ENCODE data around the gene SLC47A1.

DNA sequence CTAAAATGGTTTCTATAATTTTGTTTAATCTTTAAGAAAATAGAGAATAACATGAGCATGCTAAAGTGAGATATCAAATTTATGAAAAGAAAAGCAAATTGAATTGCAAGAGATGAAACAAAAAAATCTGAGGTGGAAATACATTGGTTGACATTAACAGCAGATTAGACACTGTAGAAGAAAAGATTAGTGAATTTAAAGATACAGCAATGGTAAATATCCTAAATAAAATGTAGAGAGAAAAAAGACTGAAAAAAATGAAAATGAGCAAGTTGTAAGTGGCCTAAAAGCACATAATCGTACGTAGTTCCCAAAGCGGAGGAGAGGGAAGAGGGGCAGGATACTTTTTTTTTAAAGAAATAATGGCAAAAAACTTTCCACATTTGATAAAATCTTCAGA, 84.4 kb downstream of the SLC47A1 start:
- TF ChIP-seq SCRT2 (tag by site-specific recombination; IDR thresholded peaks at IDR 0.05), result no peak
- TF ChIP-seq ZNF600 (tag by site-specific recombination; IDR thresholded peaks at IDR 0.05), result no peak
- no peak for TF ChIP-seq CTCF (tag by site-specific recombination; IDR thresholded peaks at IDR 0.05)
- no peak for TF ChIP-seq ZNF174 (tag by site-specific recombination; IDR thresholded peaks at IDR 0.05)

All from HEK293 (cell line).